ENCODE results near the gene KRT33A.

- TF ChIP-seq CEBPB (IDR thresholded peaks at IDR 0.05; ENCODE audit: low read depth, low read length) (no peak), YY1 (IDR thresholded peaks at IDR 0.05; ENCODE audit: low read depth, low read length) (no peak), CTCF (IDR thresholded peaks at IDR 0.05; ENCODE audit: control extremely low read depth in 1 of 3, insufficient read depth in 1 of 3, low read depth in 1 of 3, low read length in 3 of 3) (no peak), EZH2 (IDR thresholded peaks at IDR 0.05; ENCODE audit: low read depth, low read length, severe bottlenecking) (no peak), SUZ12 (IDR thresholded peaks at IDR 0.05; ENCODE audit: low read length) (no peak), POLR2AphosphoS5 (IDR thresholded peaks at IDR 0.05; ENCODE audit: low read depth, low read length) (no peak), EP300 (IDR thresholded peaks at IDR 0.05; ENCODE audit: borderline replicate concordance in 1 of 2, low read depth in 2 of 2, low read length in 2 of 2) (no peak), RBBP5 (IDR thresholded peaks at IDR 0.05; ENCODE audit: borderline replicate concordance, low read depth, low read length) (no peak), NRF1 (IDR thresholded peaks at IDR 0.05; ENCODE audit: low read depth, low read length) (no peak)
These were observed 35.6 kb upstream of the KRT33A start for GRCh38 chr17:41386227-41386626.

All from H1 (cell line).